Liver (tissue), 9 donors: ENCODE data around the gene ASXL1. TPM values are rescaled to one million over a fixed set of nuclear protein-coding genes. Genes with fewer than 3 reads are reported as not detected.

Experiments used
- DNase-seq: peaks from one replicate; pipeline ENCODE4 v3.0.0-alpha.2; 2017; ENCODE audit warnings: low spot score
- H3K27ac ChIP-seq, 2 donors: one replicate each; pipeline ENCODE4 v1.7.0; 2013; ENCODE audit warnings: inconsistent platforms in 2 of 2, low read length in 2 of 2, control low read depth in 1 of 2, low read depth in 1 of 2, mild to moderate bottlenecking in 1 of 2
- H3K27me3 ChIP-seq, 4 donors: one replicate each; pipeline versions ENCODE4 v1.6.1 to v1.7.0; 2013; ENCODE audit warnings: low read length in 3 of 4, inconsistent platforms in 1 of 4, mild to moderate bottlenecking in 1 of 4, moderate library complexity in 1 of 4; ENCODE audit not compliant: control insufficient read depth in 4 of 4, insufficient read depth in 4 of 4
- H3K36me3 ChIP-seq, 4 donors: one replicate each; pipeline versions ENCODE4 v1.6.1 to v1.7.0; 2013; ENCODE audit warnings: low read length in 3 of 4, mild to moderate bottlenecking in 3 of 4, low read depth in 1 of 4, moderate library complexity in 1 of 4; ENCODE audit not compliant: control insufficient read depth in 4 of 4, insufficient read depth in 3 of 4
- H3K4me1 ChIP-seq, 4 donors: one replicate each; pipeline versions ENCODE4 v1.6.1 to v1.7.0; 2013; ENCODE audit warnings: low read length in 3 of 4, mild to moderate bottlenecking in 3 of 4, moderate library complexity in 1 of 4; ENCODE audit not compliant: control insufficient read depth in 4 of 4, insufficient read depth in 4 of 4
- H3K4me3 ChIP-seq, 3 donors: one replicate each; pipeline versions ENCODE4 v1.6.1 to v1.7.0; 2013; ENCODE audit warnings: low read length in 3 of 3, control low read depth in 1 of 3, low read depth in 1 of 3, mild to moderate bottlenecking in 1 of 3
- H3K9ac ChIP-seq, 2 donors: one replicate each; pipeline ENCODE4 v1.7.0; 2013; ENCODE audit warnings: low read length in 2 of 2, mild to moderate bottlenecking in 2 of 2, moderate library complexity in 2 of 2, control low read depth in 1 of 2, low read depth in 1 of 2
- H3K9me3 ChIP-seq, 4 donors: one replicate each; pipeline versions ENCODE4 v1.6.1 to v1.7.0; 2013; ENCODE audit warnings: low read length in 3 of 4; ENCODE audit not compliant: control insufficient read depth in 4 of 4
- ATF3 ChIP-seq: IDR thresholded peaks from 2 replicates; pipeline ENCODE4 v1.6.1; 2016; ENCODE audit warnings: antibody characterized with exemption
- CTCF ChIP-seq: fragments of 150-350 bp; IDR thresholded peaks from 2 replicates; pipeline ENCODE4 v1.5.1; 2017; ENCODE audit warnings: improper control_type of control experiment, low read depth, low read length; ENCODE audit not compliant: missing input control
- EGR1 ChIP-seq, 2 donors: IDR thresholded peaks; 2 replicates each; pipeline ENCODE4 v1.6.1; 2016 to 2018; ENCODE audit warnings: antibody characterized with exemption in 2 of 2, low read depth in 2 of 2
- FOXA1 ChIP-seq: IDR thresholded peaks from 2 replicates; pipeline ENCODE4 v1.6.1; 2016; ENCODE audit warnings: antibody characterized with exemption
- FOXA2 ChIP-seq: IDR thresholded peaks from 2 replicates; pipeline ENCODE4 v1.6.1; 2016; ENCODE audit warnings: antibody characterized with exemption
- GABPA ChIP-seq, 2 donors: IDR thresholded peaks in 1 of 2; conservative IDR thresholded peaks in 1 of 2; 2 replicates each; pipeline ENCODE4 v1.6.1; 2016; ENCODE audit warnings: antibody characterized with exemption in 2 of 2, mild to moderate bottlenecking in 1 of 2, moderate library complexity in 1 of 2
- HNF4A ChIP-seq, 2 donors: conservative IDR thresholded peaks; 2 replicates each; pipeline ENCODE4 v1.6.1; 2016; ENCODE audit warnings: antibody characterized with exemption in 2 of 2, mild to moderate bottlenecking in 2 of 2
- HNF4G ChIP-seq: IDR thresholded peaks from 2 replicates; pipeline ENCODE4 v1.6.1; 2016; ENCODE audit warnings: antibody characterized with exemption
- JUND ChIP-seq, 2 donors: IDR thresholded peaks; 2 replicates each; pipeline ENCODE4 v1.6.1; 2016; ENCODE audit warnings: antibody characterized with exemption in 2 of 2
- NR2F2 ChIP-seq: IDR thresholded peaks from 2 replicates; pipeline ENCODE4 v1.6.1; 2016; ENCODE audit warnings: antibody characterized with exemption
- REST ChIP-seq: IDR thresholded peaks from 2 replicates; pipeline ENCODE4 v1.6.1; 2016; ENCODE audit warnings: antibody characterized with exemption, mild to moderate bottlenecking
- RXRA ChIP-seq, 2 donors: IDR thresholded peaks; 2 replicates each; pipeline ENCODE4 v1.6.1; 2017 to 2018; ENCODE audit warnings: antibody characterized with exemption in 2 of 2, mild to moderate bottlenecking in 1 of 2
- SP1 ChIP-seq: IDR thresholded peaks from 2 replicates; pipeline ENCODE4 v1.6.1; 2018; ENCODE audit warnings: antibody characterized with exemption, mild to moderate bottlenecking
- TAF1 ChIP-seq: conservative IDR thresholded peaks from 2 replicates; pipeline ENCODE4 v1.6.1; 2016; ENCODE audit warnings: antibody characterized with exemption, mild to moderate bottlenecking
- YY1 ChIP-seq: IDR thresholded peaks from 2 replicates; pipeline ENCODE4 v1.6.1; 2016; ENCODE audit warnings: antibody characterized with exemption, mild to moderate bottlenecking
- WGBS: extraction: QIAGEN DNeasy Blood & Tissue Kit; methylation state at CpG from one replicate; pipeline ENCODE4 v1.1.7; 2013; 5-methylcytosine and 5-hydroxymethylcytosine counted together
- polyA plus RNA-seq, 2 donors: library from polyadenylated mRNA; stranded (reverse) in 1 of 2; unstranded in 1 of 2; fragments of 200-250 nt in 1 of 2; fragments of >200 nt in 1 of 2; fragmentation: Nextera tagmentation in 1 of 2; extraction: Ambion mirVana in 1 of 2; gene quantifications; one replicate each; pipeline versions ENCODE4 v1.2.1 to v1.2.3, GENCODE V29; 2013 to 2015
- total RNA-seq, 2 donors: library from RNA; depleted of rRNA; stranded (reverse); fragments of >200 nt; gene quantifications; one replicate each; pipeline ENCODE4 v1.2.3, GENCODE V29; 2014
- donor health status: healthy.
- donor health status: healthy.
- donor health status: healthy.
- donor health status: healthy.
- donor health status: healthy.

ASXL1 gene
- total and polyA plus RNA-seq, 4 donors: 13.4 to 61.3 (median 24.5) TPM

- H3K4me1 ChIP-seq: peaks cover 0 to 10% (median 4%) of the 10 kb centered on the region in 4 donors
- no peak for DNase-seq
- TF ChIP-seq EGR1 (IDR thresholded peaks at IDR 0.05; ENCODE audit: low read depth in 2 of 2): no peak
- TF ChIP-seq SP1: no peak
- TF ChIP-seq HNF4G: no peak
- H3K9me3 ChIP-seq: no peaks in the 10 kb centered on the region
- no peaks in the 10 kb centered on the region for H3K27me3 ChIP-seq
- H3K4me3 ChIP-seq: no peak overlapping the region
- WGBS: 93% methylated on average over 6 of the region's 6 CpGs
- H3K9ac ChIP-seq: no peak overlapping the region
- no peaks in the 10 kb centered on the region for H3K36me3 ChIP-seq
- no peak overlapping the region for H3K27ac ChIP-seq
Measured at GRCh38 chr20:32353848-32354496, 4.2 kb upstream of the ASXL1 start.

- Histone ChIP-seq H3K9me3 (no peaks in the 10 kb centered on the region), H3K36me3 (no peaks in the 10 kb centered on the region), H3K27me3 (no peaks in the 10 kb centered on the region), H3K4me1 (peaks cover 0 to 17% (median 4%) of the 10 kb centered on the region in 4 donors), H3K27ac (peak overlapping the region; percentile 15 to 28), H3K4me3 (no peak overlapping the region), H3K9ac (no peak overlapping the region)
- DNase-seq: no peak
- TF ChIP-seq JUND (IDR thresholded peaks at IDR 0.05) (peak in 1 of 2 donors; percentile 30), HNF4A (conservative IDR thresholded peaks at IDR 0.05) (no peak), REST (no peak)
- WGBS: 55% methylated on average over 2 of the region's 2 CpGs
Measured at GRCh38 chr20:32354592-32355416, 3.3 kb upstream of the ASXL1 start.

- 83% methylated on average over 6 of the region's 6 CpGs for WGBS
- H3K9ac ChIP-seq: no peak overlapping the region
- no peaks in the 10 kb centered on the region for H3K9me3 ChIP-seq
- no peak for DNase-seq
- no peaks in the 10 kb centered on the region for H3K36me3 ChIP-seq
- TF ChIP-seq GABPA (IDR thresholded peaks at IDR 0.05 in 1 of 2, conservative IDR thresholded peaks at IDR 0.05 in 1 of 2): no peak
- TF ChIP-seq HNF4G: no peak
- no peak for TF ChIP-seq FOXA1
- TF ChIP-seq YY1: no peak
- no peak for TF ChIP-seq FOXA2
- TF ChIP-seq SP1: no peak
- no peak for TF ChIP-seq HNF4A (conservative IDR thresholded peaks at IDR 0.05)
- TF ChIP-seq CTCF: no peak
- TF ChIP-seq TAF1: no peak
- no peak for TF ChIP-seq NR2F2
- TF ChIP-seq JUND (IDR thresholded peaks at IDR 0.05): no peak
- TF ChIP-seq REST: no peak
- no peak for TF ChIP-seq EGR1 (IDR thresholded peaks at IDR 0.05; ENCODE audit: low read depth in 2 of 2)
- TF ChIP-seq RXRA (IDR thresholded peaks at IDR 0.05): no peak
- no peak for TF ChIP-seq ATF3
- no peaks in the 10 kb centered on the region for H3K27me3 ChIP-seq
- no peak overlapping the region for H3K4me3 ChIP-seq
- peak overlapping the region; percentile 15 to 28 for H3K27ac ChIP-seq
- H3K4me1 ChIP-seq: peaks cover 0 to 23% (median 8%) of the 10 kb centered on the region in 4 donors
Measured at GRCh38 chr20:32355417-32355841, 2.7 kb upstream of the ASXL1 start.
